Right forelimb (tissue), 1 donor: ENCODE measurements around the gene MGAT4A.
"Not testable (repeated sequence)": the region's sequence is repeated elsewhere in the genome, so short reads cannot be mapped to it uniquely, and the experiment has no call there.

ENCODE experiments used
- DNase-seq: peaks from one replicate; pipeline ENCODE4 v3.0.0-alpha.2; 2018

Gene MGAT4A

DNA sequence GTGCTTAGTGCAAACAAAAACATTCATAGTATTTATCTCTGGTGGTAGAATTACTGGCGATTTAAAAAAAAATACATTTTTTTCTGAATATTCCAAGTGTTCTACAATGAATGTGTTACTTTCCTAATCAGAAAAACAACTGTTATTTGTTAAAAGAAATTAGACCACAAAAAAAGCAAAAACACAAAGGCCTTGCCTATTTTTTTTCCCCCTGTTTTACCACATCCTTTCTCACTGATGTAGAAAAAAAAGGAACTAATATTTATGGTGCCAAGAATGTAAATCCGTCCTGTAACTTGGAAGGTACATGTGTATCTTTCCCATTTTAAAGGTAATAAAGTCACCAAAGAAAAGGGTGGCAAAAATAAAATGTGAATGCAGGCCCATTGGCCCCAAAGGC is 28.4 kb upstream of the MGAT4A start:
- no peak for DNase-seq

DNA sequence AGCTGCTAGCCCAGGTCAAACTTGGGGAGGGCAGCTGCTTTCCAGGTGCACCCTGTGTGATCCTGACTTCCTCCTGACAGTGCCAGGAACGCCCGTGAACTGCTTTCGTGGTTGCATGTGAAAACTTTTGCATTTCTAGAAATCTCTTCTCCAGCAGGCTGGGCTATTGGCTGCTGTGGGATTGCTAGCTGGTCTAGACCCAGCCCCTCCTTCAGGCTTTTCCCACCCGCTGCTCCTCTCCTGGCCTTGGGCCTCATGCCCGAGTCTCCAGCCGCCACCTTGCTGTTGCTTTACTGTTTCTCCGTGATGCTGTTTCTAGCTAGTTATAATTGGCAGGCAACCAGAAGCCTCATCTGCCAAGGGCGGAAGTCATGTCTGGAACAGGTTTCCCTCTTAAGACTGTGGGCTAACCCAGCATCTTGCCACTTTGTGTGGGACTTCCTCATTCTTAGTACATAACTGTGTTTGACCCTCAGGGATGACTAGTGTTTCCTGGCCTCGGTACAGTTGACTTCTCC is 27.0 kb upstream of the MGAT4A start:
- peak; percentile 87 for DNase-seq

DNA sequence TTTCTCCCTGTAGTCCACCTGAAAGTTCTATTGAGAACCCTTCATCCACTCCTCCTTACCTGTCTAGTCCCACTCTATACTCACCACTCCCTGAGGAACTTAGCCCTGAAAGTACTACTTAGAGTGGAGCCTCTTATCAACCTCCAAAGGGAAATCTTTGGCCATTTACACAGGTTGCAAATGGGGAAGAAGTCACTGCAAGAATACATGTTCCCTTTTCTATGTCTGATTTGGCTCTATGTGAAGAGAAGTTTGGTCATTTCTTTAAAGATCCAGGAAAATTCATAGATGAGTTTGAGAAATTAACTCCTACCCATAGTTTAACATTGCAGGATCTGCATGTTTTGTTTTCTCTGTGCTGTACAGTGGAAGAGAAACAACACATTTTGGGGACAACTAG is 22.9 kb upstream of the MGAT4A start:
- DNase-seq = no peak

DNA sequence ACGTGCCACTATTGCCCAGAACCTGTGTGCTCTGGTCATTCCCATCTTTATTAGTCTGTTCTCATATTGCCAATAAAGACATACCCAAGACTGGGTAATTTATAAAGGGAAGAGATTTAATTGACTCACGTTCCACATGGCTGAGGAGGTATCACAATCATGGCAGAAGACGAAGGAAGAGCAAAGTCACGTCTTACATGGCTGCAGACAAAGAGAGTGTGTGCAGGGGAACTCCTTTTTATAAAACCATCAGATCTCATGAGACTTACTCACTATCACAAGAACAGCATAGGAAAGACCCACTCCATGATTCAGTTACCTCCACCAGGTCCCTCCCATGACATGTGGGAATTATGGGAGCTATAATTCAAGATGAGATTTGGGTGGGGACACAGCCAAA is 21.8 kb upstream of the MGAT4A start:
- not testable (repeated sequence) for DNase-seq

DNA sequence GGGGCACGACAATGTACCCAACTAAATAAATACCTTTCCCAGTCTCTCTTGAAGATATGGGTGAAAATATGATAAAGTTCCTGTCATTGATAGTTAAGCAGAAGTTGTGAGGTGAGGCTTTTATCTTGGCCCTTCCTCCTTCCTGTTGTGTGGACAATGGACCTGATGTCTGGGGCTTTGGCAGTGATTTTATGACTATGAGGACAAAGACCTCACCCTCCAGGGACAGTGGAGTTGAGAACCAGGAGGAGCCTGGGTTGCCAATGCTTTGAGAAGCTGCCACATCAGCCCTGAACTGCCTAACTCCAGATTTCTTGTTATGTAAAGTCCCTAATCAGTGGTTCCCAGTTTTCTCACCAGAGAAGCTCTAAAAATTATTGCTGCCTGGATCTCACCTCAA is 20.8 kb upstream of the MGAT4A start:
- DNase-seq = no peak

DNA sequence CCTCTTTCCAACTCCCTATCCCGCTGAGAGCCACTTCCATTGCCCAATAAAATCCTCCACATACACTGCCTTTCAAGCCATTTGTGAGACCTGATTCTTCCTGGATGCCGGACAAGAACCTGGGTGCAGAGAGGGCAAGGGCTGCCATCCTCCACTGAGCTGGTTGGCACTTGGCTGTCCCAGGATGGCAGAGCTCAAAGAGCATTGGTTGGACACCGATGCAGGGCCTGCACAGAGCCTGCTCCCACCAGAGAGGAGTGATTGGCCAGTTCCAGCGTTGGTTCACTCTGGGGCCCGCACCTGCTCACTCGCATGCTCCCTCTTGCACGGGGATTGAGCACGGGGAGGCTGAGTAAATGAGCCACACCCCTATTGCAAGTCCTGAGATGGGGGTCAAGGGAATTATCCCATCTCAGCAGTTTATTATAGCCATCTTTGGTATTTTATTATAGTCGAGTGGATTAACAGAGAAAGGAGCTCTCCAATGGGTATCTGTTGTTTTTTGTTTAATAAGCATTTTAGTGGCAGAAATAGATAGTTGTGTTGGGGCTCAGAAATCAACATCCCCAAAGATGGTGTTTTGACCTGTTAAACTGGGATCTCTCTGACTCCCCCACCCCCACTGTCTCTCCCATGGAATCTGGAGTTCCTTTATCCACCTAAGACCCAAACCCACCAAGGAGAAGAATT is 19.8 kb upstream of the MGAT4A start:
- no peak for DNase-seq

DNA sequence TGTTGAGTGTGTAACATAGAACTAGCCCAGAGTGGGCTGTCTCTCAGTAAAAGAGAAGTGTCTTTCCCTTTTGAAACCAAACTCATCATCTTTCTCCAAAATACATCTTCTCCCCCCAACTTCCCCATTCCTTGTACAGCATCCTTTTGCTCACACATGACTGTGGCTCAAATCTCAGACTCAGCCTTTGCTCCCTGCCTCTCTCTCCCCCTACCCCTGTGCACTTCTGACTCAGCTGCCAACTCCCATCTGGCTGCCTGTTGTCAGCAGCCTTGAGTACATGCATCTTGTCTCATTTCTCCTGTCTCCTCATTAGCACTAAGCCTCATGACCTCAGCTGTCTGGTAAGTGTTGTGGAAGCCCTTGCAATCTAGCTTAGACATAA is 18.1 kb upstream of the MGAT4A start:
- no peak for DNase-seq

DNA sequence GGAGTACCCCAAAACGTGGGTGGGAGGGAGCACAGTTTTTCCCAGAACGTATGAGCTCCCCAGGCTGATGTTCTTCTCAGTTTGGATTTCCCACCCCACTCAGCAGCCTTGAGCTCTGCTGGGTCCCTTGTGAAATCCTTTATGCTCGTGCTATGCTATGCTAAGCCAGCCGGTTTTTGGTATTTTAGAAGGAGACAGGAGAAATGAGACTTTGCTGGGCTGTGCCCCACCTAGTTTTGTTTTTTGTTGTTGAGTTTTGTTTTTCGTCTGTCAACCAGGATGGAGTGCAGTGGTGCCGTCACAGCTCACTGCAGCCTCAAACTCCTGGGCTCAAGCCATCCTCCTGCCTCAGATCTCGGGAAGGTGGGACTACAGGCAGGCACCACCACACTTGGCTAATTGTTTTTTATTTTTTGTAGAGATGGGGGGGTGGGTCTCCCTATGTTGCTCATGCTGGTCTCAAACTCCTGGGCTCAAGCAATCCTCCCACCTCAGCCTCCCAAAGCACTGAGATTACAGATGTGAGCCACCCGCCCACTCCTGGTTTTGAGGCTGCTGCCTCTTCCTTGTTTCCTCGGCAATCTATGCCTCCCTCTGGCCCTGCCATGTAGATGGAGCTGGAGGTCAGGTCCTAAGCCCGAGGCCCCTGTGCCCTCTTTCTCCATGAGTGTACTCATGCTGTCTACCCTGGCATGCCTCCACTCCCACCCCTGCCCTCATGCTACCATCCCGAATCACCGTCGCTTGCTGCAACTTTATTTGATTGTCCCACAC is 17.5 kb upstream of the MGAT4A start:
- no peak for DNase-seq

DNA sequence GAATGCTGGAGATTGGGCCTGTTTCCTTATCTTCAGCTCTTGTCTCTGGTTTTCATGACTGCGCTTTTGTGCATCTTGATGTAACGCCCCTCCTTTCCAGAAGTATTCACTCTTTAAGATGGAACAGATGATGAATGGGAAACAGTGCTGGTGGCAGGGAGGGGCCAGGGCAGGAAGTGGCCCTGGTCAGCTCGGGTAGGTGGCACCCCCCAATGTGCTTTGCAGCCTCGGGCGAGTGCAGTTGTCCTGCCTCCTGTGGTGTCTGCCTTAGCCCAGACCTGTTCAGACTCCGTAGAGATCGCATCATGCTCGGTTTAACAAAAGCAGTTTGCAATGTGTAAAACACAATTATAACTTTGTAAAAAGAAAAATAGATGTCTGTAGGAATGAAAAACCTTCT is 17.0 kb upstream of the MGAT4A start:
- no peak for DNase-seq

DNA sequence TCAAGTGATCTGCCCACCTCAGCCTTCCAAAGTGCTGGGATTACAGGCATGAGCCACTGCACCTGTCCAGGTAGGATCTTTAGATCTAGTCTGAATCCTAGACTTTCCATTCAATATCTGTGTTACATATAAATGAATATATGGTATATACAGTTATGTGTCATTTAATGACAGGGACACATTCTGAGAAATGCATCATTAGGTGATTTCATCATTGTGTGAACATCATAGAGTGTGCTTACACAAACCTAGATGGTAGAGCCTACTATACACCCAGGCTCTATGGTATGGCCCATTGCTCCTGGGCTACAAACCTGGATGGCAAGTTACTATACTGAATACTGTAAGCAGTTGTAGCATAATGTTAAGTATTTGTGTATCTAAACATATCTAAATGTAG is 15.5 kb upstream of the MGAT4A start:
- DNase-seq = no peak

DNA sequence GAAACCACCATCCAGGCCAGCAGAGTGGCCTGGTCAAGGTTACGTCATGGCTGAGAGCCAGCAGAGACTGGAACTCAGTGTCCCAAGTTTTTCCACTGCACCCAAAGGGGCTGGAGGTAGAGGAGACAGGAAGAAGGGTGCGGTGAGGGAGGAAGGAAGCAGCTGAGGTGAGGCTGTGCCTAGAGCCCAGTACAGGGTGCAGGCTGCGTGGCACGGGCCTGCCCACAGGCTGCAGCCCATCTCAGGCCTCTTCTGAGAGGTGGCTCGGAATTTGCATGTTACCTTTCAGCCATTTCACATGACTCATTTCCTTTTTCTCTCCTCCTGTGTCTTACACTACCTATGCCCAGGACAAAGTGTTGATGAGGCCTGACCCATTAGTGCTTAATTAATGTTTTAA is 13.7 kb upstream of the MGAT4A start:
- no peak for DNase-seq

DNA sequence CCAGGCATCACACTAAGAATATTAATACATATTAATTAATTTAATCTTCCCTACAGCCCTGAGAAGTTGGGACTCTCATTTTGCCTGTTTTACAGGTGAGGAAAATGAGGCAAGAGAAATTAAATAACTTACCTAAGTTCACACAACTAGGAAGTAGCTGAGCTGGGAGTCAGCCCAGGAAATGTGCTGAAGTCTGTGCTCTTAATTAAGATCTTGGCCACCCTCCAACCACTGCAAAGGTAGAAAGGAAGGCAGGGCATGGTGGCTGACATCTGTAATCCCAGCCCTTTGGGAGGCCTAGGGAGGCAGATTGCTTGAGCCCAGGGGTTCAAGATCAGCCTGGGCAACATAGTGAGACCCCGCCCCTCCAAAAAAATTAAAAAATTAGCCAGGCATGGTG is 12.9 kb upstream of the MGAT4A start:
- DNase-seq = no peak

DNA sequence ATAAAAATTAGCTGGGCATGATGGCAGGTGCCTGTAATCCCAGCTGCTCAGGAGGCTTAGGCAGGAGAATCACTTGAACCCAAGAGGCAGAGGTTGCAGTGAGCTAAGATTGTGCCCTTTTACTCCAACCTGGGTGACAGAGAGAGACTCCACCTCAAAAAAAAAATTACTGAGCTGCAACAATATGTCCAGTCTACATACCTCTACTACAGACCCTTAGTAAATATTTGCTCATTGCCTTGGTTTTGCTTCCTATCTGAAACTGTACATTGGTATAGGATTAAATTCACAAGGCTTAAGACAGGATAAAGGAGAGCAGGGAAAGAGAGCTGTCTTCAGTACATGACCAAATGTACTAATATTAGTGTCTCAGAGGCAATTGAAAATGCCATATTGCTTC is 8.1 kb upstream of the MGAT4A start:
- no peak for DNase-seq

DNA sequence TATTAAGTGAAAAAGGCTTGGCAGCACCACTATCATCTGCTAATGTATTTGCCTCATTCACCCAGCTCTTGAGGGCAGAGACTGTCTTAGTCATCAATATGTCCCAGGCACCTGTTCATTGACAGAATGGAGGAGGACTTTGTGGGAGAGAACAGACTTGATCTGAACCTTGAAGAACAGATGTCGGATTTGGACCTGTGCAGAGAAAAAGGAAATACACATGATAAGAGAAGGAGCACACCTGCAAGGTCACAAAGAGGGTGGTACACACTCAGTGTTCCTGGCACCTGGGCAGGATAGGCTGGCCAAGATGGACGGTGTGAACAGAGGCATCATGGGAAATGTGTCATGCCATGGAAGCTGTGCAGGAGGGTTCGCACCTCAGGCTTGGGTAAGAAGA is 7.4 kb upstream of the MGAT4A start:
- DNase-seq = no peak

DNA sequence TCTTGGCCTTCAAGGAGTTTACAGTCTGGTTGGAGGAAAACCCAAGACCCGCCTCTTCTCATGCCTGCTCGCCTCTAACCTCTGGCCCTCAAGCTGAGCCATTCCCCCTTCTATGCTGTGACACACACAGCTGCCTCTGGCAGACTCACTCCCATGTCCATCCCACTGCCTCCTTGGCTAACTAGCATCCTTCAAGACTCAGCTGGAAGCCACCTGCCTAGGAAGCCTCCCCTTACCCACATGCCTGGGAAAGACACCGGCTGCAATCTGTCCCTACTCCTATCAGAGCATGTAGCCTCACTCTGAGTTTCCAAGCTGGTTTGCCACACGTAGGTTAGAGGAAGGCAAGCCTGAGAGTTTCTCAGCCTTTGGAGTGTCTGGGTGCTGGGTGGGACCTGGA is 6.9 kb upstream of the MGAT4A start:
- no peak for DNase-seq

DNA sequence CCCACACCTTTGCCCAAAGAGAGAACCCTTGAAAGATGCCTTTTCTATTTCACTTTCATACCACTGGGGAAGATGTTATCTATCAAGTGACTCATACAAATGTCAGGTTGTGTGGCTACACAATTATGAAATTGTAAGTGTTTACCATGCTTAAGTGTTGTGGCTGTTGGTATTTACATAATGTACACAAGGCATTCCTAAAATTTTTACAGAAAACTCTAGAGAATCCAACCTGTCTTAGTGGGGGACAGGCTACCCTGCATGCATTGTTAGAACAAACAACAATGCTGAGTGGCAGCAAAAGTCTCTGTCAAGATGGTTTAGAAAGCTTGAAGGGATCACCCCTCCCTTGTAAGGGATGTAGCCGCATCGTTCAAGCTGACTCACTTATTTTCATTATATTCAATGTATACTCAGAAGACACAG is 5.5 kb upstream of the MGAT4A start:
- no peak for DNase-seq

DNA sequence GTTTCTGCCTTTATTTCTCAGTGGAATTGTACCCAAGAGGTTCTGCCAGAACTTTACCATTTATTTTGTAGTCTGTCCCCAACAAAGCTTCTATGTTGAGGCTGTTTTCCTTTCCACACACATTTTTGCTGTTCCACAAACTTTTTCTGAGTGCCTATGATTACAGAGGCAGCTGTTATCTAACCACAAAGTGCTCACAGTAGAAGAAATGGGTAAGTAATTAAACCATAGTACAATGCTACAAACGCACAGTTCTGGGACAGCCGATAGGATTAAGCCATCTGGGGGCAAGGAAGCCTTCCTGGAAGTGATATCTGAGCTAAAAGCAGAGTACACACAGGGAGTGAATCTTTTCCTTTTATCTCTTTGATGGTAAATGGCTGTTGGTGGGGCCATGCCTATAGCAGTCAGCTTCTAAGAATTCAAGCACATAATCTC is 3.9 kb upstream of the MGAT4A start:
- no peak for DNase-seq

DNA sequence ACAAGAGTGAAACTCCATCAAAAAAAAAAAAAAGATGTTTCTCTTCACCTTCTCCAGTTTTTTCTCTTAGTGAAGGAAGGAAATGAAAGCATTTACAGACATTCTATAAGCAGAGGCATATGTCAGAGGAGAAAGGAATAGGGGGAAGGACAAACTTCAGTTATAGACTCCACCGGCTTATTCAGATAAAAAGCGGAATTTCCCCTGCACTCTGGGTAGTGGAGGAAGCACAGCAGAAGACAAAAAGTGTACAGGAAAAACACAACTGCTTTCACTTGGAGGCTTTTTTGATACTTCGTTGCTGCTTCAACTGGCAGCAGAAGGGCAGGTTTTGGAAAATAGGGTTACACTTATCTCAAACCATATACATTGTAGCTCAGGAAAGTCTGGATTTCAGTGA is 3.2 kb upstream of the MGAT4A start:
- DNase-seq = no peak

DNA sequence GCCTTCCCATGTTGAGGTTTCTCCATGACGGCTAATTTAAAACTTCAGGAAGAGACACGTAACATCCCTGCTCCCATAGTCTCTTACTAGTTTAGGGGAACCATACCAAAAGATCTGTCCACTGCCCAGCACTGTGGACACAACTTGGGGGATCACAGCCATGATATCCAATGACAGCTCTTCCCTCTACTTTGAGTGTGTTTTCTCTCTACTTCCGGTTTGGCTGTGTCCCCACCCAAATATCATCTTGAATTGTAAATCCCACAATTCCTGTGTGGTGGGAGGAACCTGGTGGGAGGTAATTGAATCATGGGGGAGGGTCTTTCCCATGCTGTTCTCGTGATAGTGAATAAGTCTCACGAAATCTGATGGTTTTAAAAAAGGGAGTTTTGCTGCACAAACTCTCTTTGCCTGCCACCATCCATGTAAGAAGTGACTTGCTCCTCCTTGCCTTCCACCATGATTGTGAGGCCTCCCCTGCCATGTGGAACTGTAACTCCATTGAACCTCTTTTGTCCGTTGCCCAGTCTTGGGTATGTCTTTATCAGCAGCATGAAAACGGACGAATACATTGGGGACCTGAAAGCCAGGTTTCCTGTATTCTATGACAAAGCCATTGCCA is 1.6 kb upstream of the MGAT4A start:
- no peak for DNase-seq

DNA sequence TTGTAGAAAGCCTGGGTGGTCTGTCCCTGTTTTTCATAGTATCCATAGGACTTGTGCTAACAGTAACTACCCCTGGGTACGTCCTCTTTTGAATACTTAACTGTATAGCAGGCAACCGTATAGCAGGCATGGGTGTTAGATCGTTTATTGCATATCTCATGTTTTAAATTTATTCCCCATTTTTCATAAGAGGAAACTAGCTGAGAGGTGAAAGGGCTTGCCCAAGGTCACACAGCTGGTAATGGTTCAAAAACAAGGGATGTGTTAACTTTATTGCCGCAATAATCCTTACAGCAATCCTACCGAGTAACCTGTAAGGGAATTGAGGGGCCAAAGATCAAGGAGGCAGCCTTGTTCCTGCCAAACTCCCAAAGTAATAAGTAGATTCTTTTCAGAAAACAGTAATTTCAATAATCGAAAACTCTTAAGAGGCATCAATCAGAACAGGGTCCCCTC is 990 bp upstream of the MGAT4A start:
- DNase-seq = no peak

DNA sequence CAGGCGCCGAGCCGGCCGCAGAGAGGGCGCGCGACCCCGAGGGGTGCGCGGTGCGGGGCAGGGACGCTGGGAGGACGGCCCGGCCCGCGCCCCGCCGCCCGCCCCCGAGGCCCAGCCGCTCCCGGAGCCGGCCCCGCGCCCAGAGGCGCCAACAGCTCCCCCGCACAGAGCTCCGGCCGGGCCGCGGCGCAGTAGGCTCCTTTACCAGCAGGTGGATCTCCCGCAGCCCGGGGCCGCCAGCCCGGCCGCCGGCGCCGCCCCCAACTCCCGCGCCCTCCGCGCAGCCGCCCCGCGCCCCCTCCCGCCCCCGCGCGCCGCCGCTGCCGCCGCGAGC is 258 bp downstream of the MGAT4A start:
- peak; percentile 63 for DNase-seq

DNA sequence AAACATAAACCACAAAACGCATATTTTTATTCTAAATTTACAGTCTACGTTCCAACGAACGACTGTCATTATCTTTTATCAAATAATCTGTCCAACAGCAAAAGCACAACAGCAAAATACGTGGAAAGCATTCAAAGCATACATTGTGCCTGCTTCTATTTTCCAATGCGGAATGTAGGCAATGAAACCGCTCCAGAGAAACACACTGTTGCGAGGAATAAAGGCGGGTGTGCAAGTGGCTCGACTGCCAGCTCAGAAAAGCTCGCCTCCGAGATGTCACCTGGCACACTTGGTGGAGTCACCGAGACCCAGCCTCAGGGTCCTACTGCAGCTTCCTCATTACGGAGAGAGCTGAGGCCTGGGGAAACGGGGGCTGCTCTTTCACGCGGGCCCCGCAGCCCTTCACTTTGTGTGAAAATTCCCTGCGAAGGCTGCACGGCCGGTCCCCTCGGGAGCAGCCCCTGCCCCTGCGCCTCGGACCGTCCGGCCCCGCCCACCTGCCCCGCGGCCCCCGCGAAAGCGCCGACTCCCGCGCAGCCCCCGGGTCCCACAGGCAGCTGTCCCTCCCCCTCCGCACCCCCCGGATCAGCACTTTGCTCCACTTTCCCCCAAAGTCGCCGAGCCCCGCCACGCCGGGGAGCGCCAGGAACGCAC is 752 bp downstream of the MGAT4A start:
- DNase-seq = peak; percentile 55

DNA sequence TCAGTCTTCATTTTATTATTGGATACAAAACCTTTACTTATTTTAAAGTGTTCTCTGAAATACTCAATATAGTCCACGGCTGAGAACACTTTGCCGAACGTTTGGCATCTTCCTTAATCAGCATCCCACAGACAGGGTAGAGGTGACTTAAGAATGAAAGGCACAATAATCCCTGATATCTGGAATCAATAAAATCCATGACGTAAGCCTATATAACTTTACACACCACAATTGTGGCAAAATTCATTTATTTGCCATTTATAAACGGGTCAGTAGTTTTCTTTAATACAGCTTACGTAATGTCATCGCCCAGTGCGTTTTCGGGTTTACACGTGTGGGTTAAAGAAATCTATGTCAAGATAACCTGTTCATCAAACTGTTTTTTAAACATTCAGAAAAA is 1.3 kb downstream of the MGAT4A start:
- no peak for DNase-seq
